Liver (tissue), 3 donors: Measurements from ENCODE around the gene DENND6A.

Experiments used
- EGR1 ChIP-seq, 2 donors: IDR thresholded peaks; 2 replicates each; pipeline ENCODE4 v1.6.1; 2016 to 2018; ENCODE audit warnings: antibody characterized with exemption in 2 of 2, low read depth in 2 of 2
- FOXA2 ChIP-seq: IDR thresholded peaks from 2 replicates; pipeline ENCODE4 v1.6.1; 2016; ENCODE audit warnings: antibody characterized with exemption
- GABPA ChIP-seq, 2 donors: IDR thresholded peaks in 1 of 2; conservative IDR thresholded peaks in 1 of 2; 2 replicates each; pipeline ENCODE4 v1.6.1; 2016; ENCODE audit warnings: antibody characterized with exemption in 2 of 2, mild to moderate bottlenecking in 1 of 2, moderate library complexity in 1 of 2
- HNF4G ChIP-seq: IDR thresholded peaks from 2 replicates; pipeline ENCODE4 v1.6.1; 2016; ENCODE audit warnings: antibody characterized with exemption
- RAD21 ChIP-seq, 2 donors: IDR thresholded peaks; 2 replicates each; pipeline ENCODE4 v1.6.1; 2016; ENCODE audit warnings: antibody characterized with exemption in 2 of 2, mild to moderate bottlenecking in 2 of 2
- RXRA ChIP-seq, 2 donors: IDR thresholded peaks; 2 replicates each; pipeline ENCODE4 v1.6.1; 2017 to 2018; ENCODE audit warnings: antibody characterized with exemption in 2 of 2, mild to moderate bottlenecking in 1 of 2
- SP1 ChIP-seq: IDR thresholded peaks from 2 replicates; pipeline ENCODE4 v1.6.1; 2018; ENCODE audit warnings: antibody characterized with exemption, mild to moderate bottlenecking
- TAF1 ChIP-seq: conservative IDR thresholded peaks from 2 replicates; pipeline ENCODE4 v1.6.1; 2016; ENCODE audit warnings: antibody characterized with exemption, mild to moderate bottlenecking
- YY1 ChIP-seq: IDR thresholded peaks from 2 replicates; pipeline ENCODE4 v1.6.1; 2016; ENCODE audit warnings: antibody characterized with exemption, mild to moderate bottlenecking
- TF ChIP-seq, protein P1 (sequence below): fragments of 150-350 bp; IDR thresholded peaks from 2 replicates; pipeline ENCODE4 v1.5.1; 2017; ENCODE audit warnings: improper control_type of control experiment, low read depth, low read length; ENCODE audit not compliant: missing input control
- TF ChIP-seq, protein P2 (sequence below): IDR thresholded peaks from 2 replicates; pipeline ENCODE4 v1.6.1; 2016; ENCODE audit warnings: antibody characterized with exemption
- TF ChIP-seq, protein P3 (sequence below): IDR thresholded peaks from 2 replicates; pipeline ENCODE4 v1.6.1; 2016; ENCODE audit warnings: antibody characterized with exemption
- TF ChIP-seq, protein P4 (sequence below): IDR thresholded peaks from 2 replicates; pipeline ENCODE4 v1.6.1; 2016; ENCODE audit warnings: antibody characterized with exemption
- donor health status: healthy.
- donor health status: healthy.

DNA sequence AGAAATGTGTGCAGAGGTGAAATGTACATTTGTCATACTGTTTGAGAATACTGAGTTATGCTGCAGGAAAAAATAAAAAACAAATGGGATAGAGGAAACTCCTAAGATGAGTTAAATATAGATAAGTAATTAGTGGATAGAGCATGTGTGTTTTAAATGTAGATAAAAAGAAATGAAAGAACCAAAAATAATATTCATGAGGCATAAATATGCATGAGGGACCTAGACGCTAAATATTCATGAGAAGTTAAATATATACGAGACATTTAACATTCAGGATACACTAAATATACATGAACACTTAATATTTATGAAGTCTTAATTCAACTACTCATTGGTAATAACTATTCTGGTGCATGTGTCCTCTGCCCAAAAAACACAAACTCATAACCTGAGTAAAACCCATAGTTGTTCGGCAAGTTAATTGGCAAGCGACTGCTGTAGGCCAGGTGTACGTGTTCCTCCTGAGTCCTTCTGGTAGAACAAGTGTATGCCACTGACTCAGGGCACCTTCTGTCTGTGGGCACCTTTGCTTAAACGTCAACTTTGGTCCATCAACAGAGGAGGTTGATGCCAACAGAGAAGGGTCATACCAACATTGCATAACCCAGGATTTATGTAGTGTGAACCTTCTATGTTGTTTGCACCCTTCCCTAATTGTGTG is 24.5 kb upstream of the DENND6A start:
- TF ChIP-seq, protein P1, sequence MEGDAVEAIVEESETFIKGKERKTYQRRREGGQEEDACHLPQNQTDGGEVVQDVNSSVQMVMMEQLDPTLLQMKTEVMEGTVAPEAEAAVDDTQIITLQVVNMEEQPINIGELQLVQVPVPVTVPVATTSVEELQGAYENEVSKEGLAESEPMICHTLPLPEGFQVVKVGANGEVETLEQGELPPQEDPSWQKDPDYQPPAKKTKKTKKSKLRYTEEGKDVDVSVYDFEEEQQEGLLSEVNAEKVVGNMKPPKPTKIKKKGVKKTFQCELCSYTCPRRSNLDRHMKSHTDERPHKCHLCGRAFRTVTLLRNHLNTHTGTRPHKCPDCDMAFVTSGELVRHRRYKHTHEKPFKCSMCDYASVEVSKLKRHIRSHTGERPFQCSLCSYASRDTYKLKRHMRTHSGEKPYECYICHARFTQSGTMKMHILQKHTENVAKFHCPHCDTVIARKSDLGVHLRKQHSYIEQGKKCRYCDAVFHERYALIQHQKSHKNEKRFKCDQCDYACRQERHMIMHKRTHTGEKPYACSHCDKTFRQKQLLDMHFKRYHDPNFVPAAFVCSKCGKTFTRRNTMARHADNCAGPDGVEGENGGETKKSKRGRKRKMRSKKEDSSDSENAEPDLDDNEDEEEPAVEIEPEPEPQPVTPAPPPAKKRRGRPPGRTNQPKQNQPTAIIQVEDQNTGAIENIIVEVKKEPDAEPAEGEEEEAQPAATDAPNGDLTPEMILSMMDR = no peak
- TF ChIP-seq EGR1 (IDR thresholded peaks at IDR 0.05; ENCODE audit: low read depth in 2 of 2) = no peak
- TF ChIP-seq RXRA (IDR thresholded peaks at IDR 0.05) = no peak
- TF ChIP-seq, protein P2, sequence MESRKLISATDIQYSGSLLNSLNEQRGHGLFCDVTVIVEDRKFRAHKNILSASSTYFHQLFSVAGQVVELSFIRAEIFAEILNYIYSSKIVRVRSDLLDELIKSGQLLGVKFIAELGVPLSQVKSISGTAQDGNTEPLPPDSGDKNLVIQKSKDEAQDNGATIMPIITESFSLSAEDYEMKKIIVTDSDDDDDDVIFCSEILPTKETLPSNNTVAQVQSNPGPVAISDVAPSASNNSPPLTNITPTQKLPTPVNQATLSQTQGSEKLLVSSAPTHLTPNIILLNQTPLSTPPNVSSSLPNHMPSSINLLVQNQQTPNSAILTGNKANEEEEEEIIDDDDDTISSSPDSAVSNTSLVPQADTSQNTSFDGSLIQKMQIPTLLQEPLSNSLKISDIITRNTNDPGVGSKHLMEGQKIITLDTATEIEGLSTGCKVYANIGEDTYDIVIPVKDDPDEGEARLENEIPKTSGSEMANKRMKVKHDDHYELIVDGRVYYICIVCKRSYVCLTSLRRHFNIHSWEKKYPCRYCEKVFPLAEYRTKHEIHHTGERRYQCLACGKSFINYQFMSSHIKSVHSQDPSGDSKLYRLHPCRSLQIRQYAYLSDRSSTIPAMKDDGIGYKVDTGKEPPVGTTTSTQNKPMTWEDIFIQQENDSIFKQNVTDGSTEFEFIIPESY = no peak
- TF ChIP-seq YY1 = no peak
- no peak for TF ChIP-seq FOXA2
- no peak for TF ChIP-seq SP1
- no peak for TF ChIP-seq TAF1
- TF ChIP-seq, protein P3, sequence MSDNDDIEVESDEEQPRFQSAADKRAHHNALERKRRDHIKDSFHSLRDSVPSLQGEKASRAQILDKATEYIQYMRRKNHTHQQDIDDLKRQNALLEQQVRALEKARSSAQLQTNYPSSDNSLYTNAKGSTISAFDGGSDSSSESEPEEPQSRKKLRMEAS = no peak
- no peak for TF ChIP-seq GABPA (IDR thresholded peaks at IDR 0.05 in 1 of 2, conservative IDR thresholded peaks at IDR 0.05 in 1 of 2)
- TF ChIP-seq HNF4G = no peak
- no peak for TF ChIP-seq RAD21 (IDR thresholded peaks at IDR 0.05)
- TF ChIP-seq, protein P4, sequence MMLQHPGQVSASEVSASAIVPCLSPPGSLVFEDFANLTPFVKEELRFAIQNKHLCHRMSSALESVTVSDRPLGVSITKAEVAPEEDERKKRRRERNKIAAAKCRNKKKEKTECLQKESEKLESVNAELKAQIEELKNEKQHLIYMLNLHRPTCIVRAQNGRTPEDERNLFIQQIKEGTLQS = no peak
